Neural progenitor cell (in vitro differentiated cells): ENCODE data around the gene ERCC1.

Experiments used
- EZH2 ChIP-seq: fragments of 200-600 bp; sonication (generic); IDR thresholded peaks from 2 replicates; pipeline ENCODE4 v1.6.1; 2017; ENCODE audit warnings: antibody characterized with exemption, mild to moderate bottlenecking, moderate library complexity
- TF ChIP-seq, protein P1 (sequence below): fragments of 200-600 bp; sonication (generic); IDR thresholded peaks from 2 replicates; pipeline ENCODE4 v1.5.1; 2017; ENCODE audit warnings: antibody characterized with exemption, mild to moderate bottlenecking

GRCh38 chr19:45409557-45409920 is 14.2 kb downstream of the ERCC1 start:
- TF ChIP-seq, protein P1, sequence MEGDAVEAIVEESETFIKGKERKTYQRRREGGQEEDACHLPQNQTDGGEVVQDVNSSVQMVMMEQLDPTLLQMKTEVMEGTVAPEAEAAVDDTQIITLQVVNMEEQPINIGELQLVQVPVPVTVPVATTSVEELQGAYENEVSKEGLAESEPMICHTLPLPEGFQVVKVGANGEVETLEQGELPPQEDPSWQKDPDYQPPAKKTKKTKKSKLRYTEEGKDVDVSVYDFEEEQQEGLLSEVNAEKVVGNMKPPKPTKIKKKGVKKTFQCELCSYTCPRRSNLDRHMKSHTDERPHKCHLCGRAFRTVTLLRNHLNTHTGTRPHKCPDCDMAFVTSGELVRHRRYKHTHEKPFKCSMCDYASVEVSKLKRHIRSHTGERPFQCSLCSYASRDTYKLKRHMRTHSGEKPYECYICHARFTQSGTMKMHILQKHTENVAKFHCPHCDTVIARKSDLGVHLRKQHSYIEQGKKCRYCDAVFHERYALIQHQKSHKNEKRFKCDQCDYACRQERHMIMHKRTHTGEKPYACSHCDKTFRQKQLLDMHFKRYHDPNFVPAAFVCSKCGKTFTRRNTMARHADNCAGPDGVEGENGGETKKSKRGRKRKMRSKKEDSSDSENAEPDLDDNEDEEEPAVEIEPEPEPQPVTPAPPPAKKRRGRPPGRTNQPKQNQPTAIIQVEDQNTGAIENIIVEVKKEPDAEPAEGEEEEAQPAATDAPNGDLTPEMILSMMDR, result no peak
- TF ChIP-seq EZH2, result no peak
